Neural crest cell (in vitro differentiated cells): Measurements from ENCODE around the gene LAMB1. TPM values are rescaled to one million over a fixed set of nuclear protein-coding genes. Genes with fewer than 3 reads are reported as not detected.
A peak's percentile ranks its signal among the peaks of the same experiment; 100 is the strongest.

Experiments used
- DNase-seq: peaks from one replicate; pipeline ENCODE4 v3.0.0; 2021; ENCODE audit warnings: low read depth, mixed read lengths, low spot score
- H3K27ac Mint-ChIP-seq: one replicate; pipeline ENCODE4 v1.8.0; 2021; ENCODE audit warnings: mild to moderate bottlenecking, mixed read lengths; ENCODE audit not compliant: unreplicated experiment
- H3K27me3 Mint-ChIP-seq: 2 replicates; pipeline ENCODE4 v1.8.0; 2021; ENCODE audit warnings: low read depth, mild to moderate bottlenecking, mixed read lengths
- H3K36me3 Mint-ChIP-seq: 2 replicates; pipeline ENCODE4 v1.8.0; 2021; ENCODE audit warnings: low read depth, mild to moderate bottlenecking, mixed read lengths
- H3K4me1 Mint-ChIP-seq: 2 replicates; pipeline ENCODE4 v1.8.0; 2021; ENCODE audit warnings: mixed read lengths
- H3K4me3 Mint-ChIP-seq: one replicate; pipeline ENCODE4 v1.8.0; 2021; ENCODE audit warnings: mild to moderate bottlenecking, mixed read lengths
- H3K9me3 Mint-ChIP-seq: 2 replicates; pipeline ENCODE4 v1.8.0; 2021; ENCODE audit warnings: mixed read lengths
- total RNA-seq: library from RNA; stranded (reverse); gene quantifications from 2 replicates; pipeline ENCODE4 v1.2.1, GENCODE V29; 2021
- TF ChIP-seq, protein P1 (sequence below): fragments of 200-600 bp; sonication (generic); conservative IDR thresholded peaks from 2 replicates; pipeline ENCODE4 v1.5.0; 2021; ENCODE audit warnings: antibody characterized with exemption, mild to moderate bottlenecking

The LAMB1 gene
- total RNA-seq, 1 donor from 2014 or later: 131 TPM

- no peak for DNase-seq
- no peaks in the 10 kb centered on the region for H3K9me3 Mint-ChIP-seq
- peaks cover 22% of the 10 kb centered on the region for H3K4me1 Mint-ChIP-seq
- no peaks in the 10 kb centered on the region for H3K27me3 Mint-ChIP-seq
- peaks cover 23% of the 10 kb centered on the region for H3K36me3 Mint-ChIP-seq
- no peak overlapping the region for H3K27ac Mint-ChIP-seq
- no peak overlapping the region for H3K4me3 Mint-ChIP-seq
- TF ChIP-seq, protein P1, sequence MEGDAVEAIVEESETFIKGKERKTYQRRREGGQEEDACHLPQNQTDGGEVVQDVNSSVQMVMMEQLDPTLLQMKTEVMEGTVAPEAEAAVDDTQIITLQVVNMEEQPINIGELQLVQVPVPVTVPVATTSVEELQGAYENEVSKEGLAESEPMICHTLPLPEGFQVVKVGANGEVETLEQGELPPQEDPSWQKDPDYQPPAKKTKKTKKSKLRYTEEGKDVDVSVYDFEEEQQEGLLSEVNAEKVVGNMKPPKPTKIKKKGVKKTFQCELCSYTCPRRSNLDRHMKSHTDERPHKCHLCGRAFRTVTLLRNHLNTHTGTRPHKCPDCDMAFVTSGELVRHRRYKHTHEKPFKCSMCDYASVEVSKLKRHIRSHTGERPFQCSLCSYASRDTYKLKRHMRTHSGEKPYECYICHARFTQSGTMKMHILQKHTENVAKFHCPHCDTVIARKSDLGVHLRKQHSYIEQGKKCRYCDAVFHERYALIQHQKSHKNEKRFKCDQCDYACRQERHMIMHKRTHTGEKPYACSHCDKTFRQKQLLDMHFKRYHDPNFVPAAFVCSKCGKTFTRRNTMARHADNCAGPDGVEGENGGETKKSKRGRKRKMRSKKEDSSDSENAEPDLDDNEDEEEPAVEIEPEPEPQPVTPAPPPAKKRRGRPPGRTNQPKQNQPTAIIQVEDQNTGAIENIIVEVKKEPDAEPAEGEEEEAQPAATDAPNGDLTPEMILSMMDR: no peak
Observed at GRCh38 chr7:107972941-107973376, 30.0 kb downstream of the LAMB1 start.

- H3K27ac Mint-ChIP-seq: peak overlapping the region; percentile 59
- H3K9me3 Mint-ChIP-seq: no peaks in the 10 kb centered on the region
- peaks cover 22% of the 10 kb centered on the region for H3K4me1 Mint-ChIP-seq
- no peak for DNase-seq
- no peak overlapping the region for H3K4me3 Mint-ChIP-seq
- TF ChIP-seq, protein P1: no peak
- no peaks in the 10 kb centered on the region for H3K27me3 Mint-ChIP-seq
- H3K36me3 Mint-ChIP-seq: peaks cover 22% of the 10 kb centered on the region
Observed at GRCh38 chr7:107972075-107972482, 30.9 kb downstream of the LAMB1 start.

DNA sequence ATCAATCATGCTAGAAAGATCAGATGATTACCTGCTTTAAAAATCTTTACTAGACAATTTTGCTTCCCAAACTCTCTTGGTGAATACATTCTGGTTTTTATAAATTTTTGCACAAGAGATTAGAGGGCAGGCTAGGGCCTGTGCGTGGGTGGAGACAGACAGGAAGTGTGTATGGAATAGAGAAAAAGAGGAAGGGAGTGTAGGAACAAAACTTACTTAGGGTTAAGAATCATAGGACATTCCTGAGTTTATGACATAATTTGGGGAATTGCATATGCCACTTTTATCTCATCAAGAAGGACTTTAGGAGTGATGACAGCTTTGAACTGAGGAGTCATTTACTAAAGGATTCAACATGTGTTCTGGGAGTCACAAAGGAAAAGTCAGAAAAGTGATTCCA is 31.3 kb downstream of the LAMB1 start:
- peaks cover 22% of the 10 kb centered on the region for H3K36me3 Mint-ChIP-seq
- TF ChIP-seq, protein P1: no peak
- no peaks in the 10 kb centered on the region for H3K27me3 Mint-ChIP-seq
- H3K9me3 Mint-ChIP-seq: no peaks in the 10 kb centered on the region
- DNase-seq: no peak
- H3K4me1 Mint-ChIP-seq: peaks cover 22% of the 10 kb centered on the region
- H3K4me3 Mint-ChIP-seq: no peak overlapping the region
- peak overlapping the region; percentile 59 for H3K27ac Mint-ChIP-seq

GRCh38 chr7:107971100-107971499 is 31.9 kb downstream of the LAMB1 start:
- H3K27me3 Mint-ChIP-seq: no peaks in the 10 kb centered on the region
- H3K4me3 Mint-ChIP-seq: no peak overlapping the region
- H3K27ac Mint-ChIP-seq: no peak overlapping the region
- TF ChIP-seq, protein P1: no peak
- H3K9me3 Mint-ChIP-seq: no peaks in the 10 kb centered on the region
- peaks cover 22% of the 10 kb centered on the region for H3K36me3 Mint-ChIP-seq
- peaks cover 22% of the 10 kb centered on the region for H3K4me1 Mint-ChIP-seq
- DNase-seq: no peak

GRCh38 chr7:107969856-107970255 is 33.1 kb downstream of the LAMB1 start:
- H3K27me3 Mint-ChIP-seq: no peaks in the 10 kb centered on the region
- no peaks in the 10 kb centered on the region for H3K9me3 Mint-ChIP-seq
- no peak overlapping the region for H3K27ac Mint-ChIP-seq
- H3K36me3 Mint-ChIP-seq: peaks cover 18% of the 10 kb centered on the region
- no peak overlapping the region for H3K4me3 Mint-ChIP-seq
- DNase-seq: no peak
- TF ChIP-seq, protein P1: no peak
- H3K4me1 Mint-ChIP-seq: peaks cover 13% of the 10 kb centered on the region

GRCh38 chr7:107968449-107968848 is 34.5 kb downstream of the LAMB1 start:
- no peaks in the 10 kb centered on the region for H3K9me3 Mint-ChIP-seq
- H3K4me1 Mint-ChIP-seq: peaks cover 9% of the 10 kb centered on the region
- H3K27ac Mint-ChIP-seq: no peak overlapping the region
- TF ChIP-seq, protein P1: no peak
- no peak overlapping the region for H3K4me3 Mint-ChIP-seq
- peaks cover 21% of the 10 kb centered on the region for H3K36me3 Mint-ChIP-seq
- no peaks in the 10 kb centered on the region for H3K27me3 Mint-ChIP-seq
- DNase-seq: no peak
